OCI-LY7 (cell line): ENCODE results near the gene UGT1A4.

ENCODE experiments used
- EZH2phosphoT487 ChIP-seq: fragments of 200-600 bp; sonication (generic); IDR thresholded peaks from 2 replicates; pipeline ENCODE4 v1.6.1; 2018; ENCODE audit warnings: low read depth, borderline replicate concordance, mild to moderate bottlenecking, mixed run types, antibody characterized with exemption, low read length, moderate library complexity, mixed read lengths
- TF ChIP-seq, protein P1 (sequence below): fragments of 200-600 bp; sonication (generic); conservative IDR thresholded peaks from 2 replicates; pipeline ENCODE4 v1.5.1; 2014; ENCODE audit warnings: mild to moderate bottlenecking, antibody characterized with exemption, low read length, moderate library complexity, mixed read lengths

GRCh38 chr2:233792720-233793119 lies 74.2 kb downstream of the UGT1A4 start:
- TF ChIP-seq, protein P1, sequence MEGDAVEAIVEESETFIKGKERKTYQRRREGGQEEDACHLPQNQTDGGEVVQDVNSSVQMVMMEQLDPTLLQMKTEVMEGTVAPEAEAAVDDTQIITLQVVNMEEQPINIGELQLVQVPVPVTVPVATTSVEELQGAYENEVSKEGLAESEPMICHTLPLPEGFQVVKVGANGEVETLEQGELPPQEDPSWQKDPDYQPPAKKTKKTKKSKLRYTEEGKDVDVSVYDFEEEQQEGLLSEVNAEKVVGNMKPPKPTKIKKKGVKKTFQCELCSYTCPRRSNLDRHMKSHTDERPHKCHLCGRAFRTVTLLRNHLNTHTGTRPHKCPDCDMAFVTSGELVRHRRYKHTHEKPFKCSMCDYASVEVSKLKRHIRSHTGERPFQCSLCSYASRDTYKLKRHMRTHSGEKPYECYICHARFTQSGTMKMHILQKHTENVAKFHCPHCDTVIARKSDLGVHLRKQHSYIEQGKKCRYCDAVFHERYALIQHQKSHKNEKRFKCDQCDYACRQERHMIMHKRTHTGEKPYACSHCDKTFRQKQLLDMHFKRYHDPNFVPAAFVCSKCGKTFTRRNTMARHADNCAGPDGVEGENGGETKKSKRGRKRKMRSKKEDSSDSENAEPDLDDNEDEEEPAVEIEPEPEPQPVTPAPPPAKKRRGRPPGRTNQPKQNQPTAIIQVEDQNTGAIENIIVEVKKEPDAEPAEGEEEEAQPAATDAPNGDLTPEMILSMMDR, result no peak
- TF ChIP-seq EZH2phosphoT487, result no peak
